ENCODE measurements around the gene CLIC6.

The CLIC6 gene

GRCh38 chr21:34765619-34766018 lies 96.8 kb downstream of the CLIC6 start:
- no peak for TF ChIP-seq ZNF16 (tag by site-specific recombination; IDR thresholded peaks at IDR 0.05; ENCODE audit: low read depth)
- no peak for TF ChIP-seq ZNF48 (tag by site-specific recombination; IDR thresholded peaks at IDR 0.05)
- TF ChIP-seq ZNF514 (tag by site-specific recombination; IDR thresholded peaks at IDR 0.05), result no peak
- peak; percentile 63; the same call in 1 of the 2 replicates for TF ChIP-seq ATF2 (tag by site-specific recombination; IDR thresholded peaks at IDR 0.05; ENCODE audit: low read depth)
- TF ChIP-seq, protein P1, sequence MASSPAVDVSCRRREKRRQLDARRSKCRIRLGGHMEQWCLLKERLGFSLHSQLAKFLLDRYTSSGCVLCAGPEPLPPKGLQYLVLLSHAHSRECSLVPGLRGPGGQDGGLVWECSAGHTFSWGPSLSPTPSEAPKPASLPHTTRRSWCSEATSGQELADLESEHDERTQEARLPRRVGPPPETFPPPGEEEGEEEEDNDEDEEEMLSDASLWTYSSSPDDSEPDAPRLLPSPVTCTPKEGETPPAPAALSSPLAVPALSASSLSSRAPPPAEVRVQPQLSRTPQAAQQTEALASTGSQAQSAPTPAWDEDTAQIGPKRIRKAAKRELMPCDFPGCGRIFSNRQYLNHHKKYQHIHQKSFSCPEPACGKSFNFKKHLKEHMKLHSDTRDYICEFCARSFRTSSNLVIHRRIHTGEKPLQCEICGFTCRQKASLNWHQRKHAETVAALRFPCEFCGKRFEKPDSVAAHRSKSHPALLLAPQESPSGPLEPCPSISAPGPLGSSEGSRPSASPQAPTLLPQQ (tag by site-specific recombination; IDR thresholded peaks at IDR 0.05), result no peak
- ChIA-PET POLR2A (interaction anchor here (1.7 kb wide), 1 partner anchor 123 kb away, joined by 4 read pairs; no protein-coding TSS in a partner anchor), CTCF (interaction anchor here (0.6 to 2.0 kb wide), 6 partner anchors 12 to 1404 kb away, joined by 3 to 6 read pairs (median 4); no protein-coding TSS in a partner anchor)
- Histone ChIP-seq H3K9me3 (ENCODE audit: control insufficient read depth, insufficient read depth, low read depth, low read length) (no peaks in the 10 kb centered on the region), H3K36me3 (ENCODE audit: control insufficient read depth in 2 of 2, insufficient read depth in 1 of 2, low read length in 2 of 2) (no peaks in the 10 kb centered on the region), H3K4me3 (ENCODE audit: low read depth, low read length) (no peak overlapping the region), H3K27ac (ENCODE audit: extremely low read depth, low read depth, low read length) (no peak overlapping the region), H3K4me1 (ENCODE audit: control insufficient read depth, insufficient read depth, low read length) (no peaks in the 10 kb centered on the region)

DNA sequence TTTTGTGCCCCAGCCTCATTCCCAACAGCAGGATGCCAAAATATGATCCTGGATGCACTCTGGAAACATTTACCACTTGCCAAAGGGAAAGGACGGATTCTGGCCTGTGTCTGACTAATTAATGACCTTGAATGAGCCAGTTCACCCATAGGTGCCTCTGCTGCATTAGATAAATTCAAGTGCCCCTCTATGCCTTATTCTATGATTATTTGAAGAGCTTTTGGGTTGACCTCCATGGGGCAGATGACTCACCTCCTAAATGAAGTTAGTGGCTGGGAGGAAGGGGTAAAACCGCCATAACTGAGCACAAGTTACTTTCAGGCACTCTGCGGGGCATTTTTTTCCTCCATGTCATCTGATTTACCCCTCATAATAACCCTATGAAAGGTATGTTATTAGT lies 98.1 kb downstream of the CLIC6 start:
- TF ChIP-seq ZNF350 (tag by site-specific recombination; IDR thresholded peaks at IDR 0.05) (no peak), ATF2 (tag by site-specific recombination; IDR thresholded peaks at IDR 0.05; ENCODE audit: low read depth) (no peak), ZNF529 (tag by site-specific recombination; IDR thresholded peaks at IDR 0.05; ENCODE audit: insufficient replicate concordance) (no peak), ZNF132 (tag by site-specific recombination; IDR thresholded peaks at IDR 0.05; ENCODE audit: borderline replicate concordance) (no peak), ZNF792 (tag by site-specific recombination; IDR thresholded peaks at IDR 0.05) (no peak), ZNF548 (tag by site-specific recombination; IDR thresholded peaks at IDR 0.05) (no peak), GFI1B (tag by site-specific recombination; IDR thresholded peaks at IDR 0.05) (no peak), KLF9 (tag by site-specific recombination; IDR thresholded peaks at IDR 0.05; ENCODE audit: low read depth) (no peak), REPIN1 (tag by site-specific recombination; IDR thresholded peaks at IDR 0.05; ENCODE audit: low read depth) (no peak), ZFP69B (tag by site-specific recombination; IDR thresholded peaks at IDR 0.05) (no peak), ZIC2 (tag by site-specific recombination; IDR thresholded peaks at IDR 0.05) (no peak), ZNF658 (tag by site-specific recombination; IDR thresholded peaks at IDR 0.05) (no peak), BCL11B (tag by site-specific recombination; IDR thresholded peaks at IDR 0.05; ENCODE audit: low read depth) (no peak), ZNF112 (tag by site-specific recombination; IDR thresholded peaks at IDR 0.05) (no peak), ZNF335 (tag by site-specific recombination; conservative IDR thresholded peaks at IDR 0.05) (no peak), SCRT1 (tag by site-specific recombination; IDR thresholded peaks at IDR 0.05; ENCODE audit: borderline replicate concordance) (no peak), ZNF701 (tag by site-specific recombination; IDR thresholded peaks at IDR 0.05) (no peak), ZNF707 (tag by site-specific recombination; IDR thresholded peaks at IDR 0.05) (no peak), ZBTB7A (tag by site-specific recombination; IDR thresholded peaks at IDR 0.05; ENCODE audit: low read depth) (no peak)
- TF ChIP-seq, protein P2, sequence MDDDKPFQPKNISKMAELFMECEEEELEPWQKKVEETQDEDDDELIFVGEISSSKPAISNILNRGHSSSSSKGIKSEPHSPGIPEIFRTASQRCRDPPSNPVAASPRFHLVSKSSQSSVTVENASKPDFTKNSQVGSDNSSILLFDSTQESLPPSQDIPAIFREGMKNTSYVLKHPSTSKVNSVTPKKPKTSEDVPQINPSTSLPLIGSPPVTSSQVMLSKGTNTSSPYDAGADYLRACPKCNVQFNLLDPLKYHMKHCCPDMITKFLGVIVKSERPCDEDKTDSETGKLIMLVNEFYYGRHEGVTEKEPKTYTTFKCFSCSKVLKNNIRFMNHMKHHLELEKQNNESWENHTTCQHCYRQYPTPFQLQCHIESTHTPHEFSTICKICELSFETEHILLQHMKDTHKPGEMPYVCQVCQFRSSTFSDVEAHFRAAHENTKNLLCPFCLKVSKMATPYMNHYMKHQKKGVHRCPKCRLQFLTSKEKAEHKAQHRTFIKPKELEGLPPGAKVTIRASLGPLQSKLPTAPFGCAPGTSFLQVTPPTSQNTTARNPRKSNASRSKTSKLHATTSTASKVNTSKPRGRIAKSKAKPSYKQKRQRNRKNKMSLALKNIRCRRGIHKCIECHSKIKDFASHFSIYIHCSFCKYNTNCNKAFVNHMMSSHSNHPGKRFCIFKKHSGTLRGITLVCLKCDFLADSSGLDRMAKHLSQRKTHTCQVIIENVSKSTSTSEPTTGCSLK (tag by site-specific recombination; IDR thresholded peaks at IDR 0.05), result no peak
- no peaks in the 10 kb centered on the region for H3K36me3 ChIP-seq (ENCODE audit: control insufficient read depth in 2 of 2, insufficient read depth in 1 of 2, low read length in 2 of 2)
- H3K4me1 ChIP-seq (ENCODE audit: control insufficient read depth, insufficient read depth, low read length), result peaks cover 5% of the 10 kb centered on the region; the same call in 1 of the 2 replicates
- no peaks in the 10 kb centered on the region for H3K9me3 ChIP-seq (ENCODE audit: control insufficient read depth, insufficient read depth, low read depth, low read length)
- no peak overlapping the region for H3K4me3 ChIP-seq (ENCODE audit: low read depth, low read length)
- H3K27ac ChIP-seq (ENCODE audit: extremely low read depth, low read depth, low read length), result no peak overlapping the region
- ChIA-PET POLR2A (no interaction called here), CTCF (interaction anchor here (0.7 to 1.0 kb wide), 2 partner anchors 19 to 21 kb away, joined by 3 to 7 read pairs; no protein-coding TSS in a partner anchor)

Measured in HEK293 (cell line).